ENCODE data around the gene CGNL1.

CGNL1 gene

GRCh38 chr15:57332326-57332725 is 44.0 kb upstream of the CGNL1 start:
- ATAC-seq (ENCODE audit: insufficient read depth, low read depth) (peak; percentile 99), DNase-seq (peak; percentile 80)
- Histone ChIP-seq H3K36me3 (ENCODE audit: insufficient read depth, low read length) (no peaks in the 10 kb centered on the region), H3K4me2 (ENCODE audit: insufficient read depth, low read length) (no peak overlapping the region), H3K4me1 (ENCODE audit: insufficient read depth, low read length) (peaks cover 8% of the 10 kb centered on the region), H3K27me3 (ENCODE audit: insufficient read depth, low read length, poor library complexity) (peaks cover 9% of the 10 kb centered on the region), H3K27ac (ENCODE audit: low read length) (no peak overlapping the region), H3K9me3 (ENCODE audit: insufficient read depth, low read length, severe bottlenecking) (no peaks in the 10 kb centered on the region), H4K20me1 (ENCODE audit: insufficient read depth, low read length) (no peaks in the 10 kb centered on the region), H3K9ac (ENCODE audit: low read depth, low read length) (no peak overlapping the region), H2AFZ (ENCODE audit: low read depth, low read length) (no peak overlapping the region), H3K79me2 (ENCODE audit: insufficient read depth, low read length) (no peaks in the 10 kb centered on the region), H3K4me3 (ENCODE audit: low read depth in 1 of 2, low read length in 2 of 2) (no peak overlapping the region)
- TF ChIP-seq EZH2 (IDR thresholded peaks at IDR 0.05; ENCODE audit: borderline replicate concordance, low read depth, low read length, severe bottlenecking) (no peak), CTCF (IDR thresholded peaks at IDR 0.05; ENCODE audit: borderline replicate concordance, extremely low read depth, low read length, poor library complexity, severe bottlenecking) (no peak)

DNA sequence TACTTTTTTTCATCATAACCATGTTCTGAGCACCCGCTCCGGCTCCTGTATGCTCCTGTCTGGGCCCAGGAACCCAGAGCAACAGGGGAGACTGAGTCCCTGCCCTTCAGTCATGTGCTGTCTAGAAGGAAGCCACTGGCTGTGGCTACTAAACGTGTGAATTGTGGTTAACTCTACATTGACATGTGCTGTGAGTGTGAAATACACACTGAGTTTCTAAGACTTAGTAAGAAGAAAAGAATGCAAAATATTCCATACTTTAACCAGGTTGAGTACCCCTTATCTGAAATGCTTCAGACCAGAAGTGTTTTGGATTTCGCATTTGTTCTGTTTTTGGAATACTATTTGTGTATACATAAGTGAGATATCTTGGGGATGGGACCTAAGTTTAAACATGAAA is 42.8 kb upstream of the CGNL1 start:
- no peak for TF ChIP-seq CTCF (IDR thresholded peaks at IDR 0.05; ENCODE audit: borderline replicate concordance, extremely low read depth, low read length, poor library complexity, severe bottlenecking)
- TF ChIP-seq EZH2 (IDR thresholded peaks at IDR 0.05; ENCODE audit: borderline replicate concordance, low read depth, low read length, severe bottlenecking): no peak
- Histone ChIP-seq H3K36me3 (ENCODE audit: insufficient read depth, low read length) (no peaks in the 10 kb centered on the region), H3K27ac (ENCODE audit: low read length) (no peak overlapping the region), H3K79me2 (ENCODE audit: insufficient read depth, low read length) (no peaks in the 10 kb centered on the region), H3K4me3 (ENCODE audit: low read depth in 1 of 2, low read length in 2 of 2) (no peak overlapping the region), H3K9ac (ENCODE audit: low read depth, low read length) (no peak overlapping the region), H4K20me1 (ENCODE audit: insufficient read depth, low read length) (no peaks in the 10 kb centered on the region), H3K9me3 (ENCODE audit: insufficient read depth, low read length, severe bottlenecking) (no peaks in the 10 kb centered on the region), H3K4me2 (ENCODE audit: insufficient read depth, low read length) (no peak overlapping the region), H2AFZ (ENCODE audit: low read depth, low read length) (no peak overlapping the region), H3K27me3 (ENCODE audit: insufficient read depth, low read length, poor library complexity) (peaks cover 9% of the 10 kb centered on the region), H3K4me1 (ENCODE audit: insufficient read depth, low read length) (peaks cover 8% of the 10 kb centered on the region)
- ATAC-seq (ENCODE audit: insufficient read depth, low read depth): no peak
- DNase-seq: no peak

DNA sequence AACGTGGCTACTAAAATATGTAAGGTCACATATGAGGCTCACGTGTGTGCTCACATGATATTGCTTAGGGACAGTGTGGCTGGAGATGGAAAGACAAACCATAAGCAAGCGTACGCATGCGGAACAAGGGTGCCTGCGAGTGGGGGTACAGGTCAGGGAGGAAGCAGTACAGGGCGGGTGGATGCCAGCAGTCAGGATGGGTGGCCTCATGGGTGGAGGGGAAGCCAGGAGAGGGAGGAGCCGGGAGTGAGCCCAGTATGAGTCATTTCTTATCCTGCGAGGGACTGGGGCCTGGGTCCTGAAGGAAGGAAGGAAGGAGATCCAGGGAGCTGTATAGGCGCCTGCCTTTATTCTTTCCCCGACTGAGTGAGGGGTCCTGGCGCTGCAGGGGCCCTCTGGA is 42.0 kb upstream of the CGNL1 start:
- Histone ChIP-seq H3K4me3 (ENCODE audit: low read depth in 1 of 2, low read length in 2 of 2) (no peak overlapping the region), H2AFZ (ENCODE audit: low read depth, low read length) (no peak overlapping the region), H3K27me3 (ENCODE audit: insufficient read depth, low read length, poor library complexity) (peaks cover 4% of the 10 kb centered on the region), H3K9me3 (ENCODE audit: insufficient read depth, low read length, severe bottlenecking) (no peaks in the 10 kb centered on the region), H3K4me1 (ENCODE audit: insufficient read depth, low read length) (peaks cover 8% of the 10 kb centered on the region), H3K4me2 (ENCODE audit: insufficient read depth, low read length) (no peak overlapping the region), H4K20me1 (ENCODE audit: insufficient read depth, low read length) (no peaks in the 10 kb centered on the region), H3K9ac (ENCODE audit: low read depth, low read length) (no peak overlapping the region), H3K27ac (ENCODE audit: low read length) (no peak overlapping the region), H3K36me3 (ENCODE audit: insufficient read depth, low read length) (no peaks in the 10 kb centered on the region), H3K79me2 (ENCODE audit: insufficient read depth, low read length) (no peaks in the 10 kb centered on the region)
- DNase-seq: no peak
- no peak for TF ChIP-seq EZH2 (IDR thresholded peaks at IDR 0.05; ENCODE audit: borderline replicate concordance, low read depth, low read length, severe bottlenecking)
- TF ChIP-seq CTCF (IDR thresholded peaks at IDR 0.05; ENCODE audit: borderline replicate concordance, extremely low read depth, low read length, poor library complexity, severe bottlenecking): no peak
- ATAC-seq (ENCODE audit: insufficient read depth, low read depth): no peak

- Histone ChIP-seq H3K4me2 (ENCODE audit: insufficient read depth, low read length) (no peak overlapping the region), H3K4me3 (ENCODE audit: low read depth in 1 of 2, low read length in 2 of 2) (no peak overlapping the region), H3K27ac (ENCODE audit: low read length) (no peak overlapping the region), H3K9ac (ENCODE audit: low read depth, low read length) (no peak overlapping the region), H3K36me3 (ENCODE audit: insufficient read depth, low read length) (no peaks in the 10 kb centered on the region), H4K20me1 (ENCODE audit: insufficient read depth, low read length) (no peaks in the 10 kb centered on the region), H3K4me1 (ENCODE audit: insufficient read depth, low read length) (peaks cover 8% of the 10 kb centered on the region), H3K9me3 (ENCODE audit: insufficient read depth, low read length, severe bottlenecking) (no peaks in the 10 kb centered on the region), H2AFZ (ENCODE audit: low read depth, low read length) (no peak overlapping the region), H3K79me2 (ENCODE audit: insufficient read depth, low read length) (no peaks in the 10 kb centered on the region), H3K27me3 (ENCODE audit: insufficient read depth, low read length, poor library complexity) (peaks cover 4% of the 10 kb centered on the region)
- TF ChIP-seq CTCF (IDR thresholded peaks at IDR 0.05; ENCODE audit: borderline replicate concordance, extremely low read depth, low read length, poor library complexity, severe bottlenecking): no peak
- TF ChIP-seq EZH2 (IDR thresholded peaks at IDR 0.05; ENCODE audit: borderline replicate concordance, low read depth, low read length, severe bottlenecking): no peak
- DNase-seq (no peak), ATAC-seq (ENCODE audit: insufficient read depth, low read depth) (no peak)
These were observed 41.0 kb upstream of the CGNL1 start for GRCh38 chr15:57335293-57335715.

Measured in DND-41 (cell line).